ENCODE measurements around the gene RTBDN.

Gene RTBDN

DNA sequence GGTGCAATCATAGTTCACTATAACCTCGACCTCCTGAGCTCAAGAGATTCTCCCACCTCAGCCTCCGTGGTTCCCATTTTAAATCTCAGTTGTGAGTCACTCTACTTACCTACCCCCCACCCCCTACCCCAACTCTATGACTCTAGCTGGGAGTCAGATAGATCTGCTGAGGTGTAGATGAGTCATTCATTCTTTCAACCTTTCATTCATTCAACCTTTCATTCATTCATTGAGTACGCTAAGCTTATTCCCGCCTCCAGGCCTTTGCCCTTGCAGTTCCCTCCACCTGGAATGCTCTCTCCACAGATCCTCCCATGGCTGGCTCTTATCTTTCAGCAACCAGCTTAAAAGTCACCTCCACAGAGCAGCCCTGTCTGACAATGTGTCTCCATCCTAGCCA is 2.8 kb upstream of the RTBDN start:
- Histone ChIP-seq H3K9me3 (ENCODE audit: control insufficient read depth, insufficient read depth, low read length) (no peaks in the 10 kb centered on the region), H3K36me3 (ENCODE audit: control insufficient read depth, low read length) (no peaks in the 10 kb centered on the region), H3K9me2 (replicated peaks; ENCODE audit: control insufficient read depth, low read length) (no peaks in the 10 kb centered on the region), H3K4me3 (ENCODE audit: low read length) (no peak overlapping the region), H4K20me1 (ENCODE audit: control insufficient read depth, insufficient read depth, low read depth, low read length) (peaks cover 10% of the 10 kb centered on the region; the same call in 1 of the 2 replicates), H3K27me3 (ENCODE audit: control insufficient read depth, low read length) (peaks cover 27% of the 10 kb centered on the region), H3K4me2 (ENCODE audit: low read length) (no peak overlapping the region), H3K4me1 (ENCODE audit: control insufficient read depth, low read length) (peaks cover 69% of the 10 kb centered on the region), H3K27ac (ENCODE audit: low read depth, low read length) (no peak overlapping the region), H3K79me2 (ENCODE audit: control insufficient read depth, low read length) (no peaks in the 10 kb centered on the region), H3F3A (ENCODE audit: control insufficient read depth, insufficient read depth) (peaks cover 25% of the 10 kb centered on the region)
- no peak for TF ChIP-seq EZH2phosphoT487 (IDR thresholded peaks at IDR 0.05; ENCODE audit: borderline replicate concordance, low read length)
- TF ChIP-seq, protein P1, sequence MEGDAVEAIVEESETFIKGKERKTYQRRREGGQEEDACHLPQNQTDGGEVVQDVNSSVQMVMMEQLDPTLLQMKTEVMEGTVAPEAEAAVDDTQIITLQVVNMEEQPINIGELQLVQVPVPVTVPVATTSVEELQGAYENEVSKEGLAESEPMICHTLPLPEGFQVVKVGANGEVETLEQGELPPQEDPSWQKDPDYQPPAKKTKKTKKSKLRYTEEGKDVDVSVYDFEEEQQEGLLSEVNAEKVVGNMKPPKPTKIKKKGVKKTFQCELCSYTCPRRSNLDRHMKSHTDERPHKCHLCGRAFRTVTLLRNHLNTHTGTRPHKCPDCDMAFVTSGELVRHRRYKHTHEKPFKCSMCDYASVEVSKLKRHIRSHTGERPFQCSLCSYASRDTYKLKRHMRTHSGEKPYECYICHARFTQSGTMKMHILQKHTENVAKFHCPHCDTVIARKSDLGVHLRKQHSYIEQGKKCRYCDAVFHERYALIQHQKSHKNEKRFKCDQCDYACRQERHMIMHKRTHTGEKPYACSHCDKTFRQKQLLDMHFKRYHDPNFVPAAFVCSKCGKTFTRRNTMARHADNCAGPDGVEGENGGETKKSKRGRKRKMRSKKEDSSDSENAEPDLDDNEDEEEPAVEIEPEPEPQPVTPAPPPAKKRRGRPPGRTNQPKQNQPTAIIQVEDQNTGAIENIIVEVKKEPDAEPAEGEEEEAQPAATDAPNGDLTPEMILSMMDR (IDR thresholded peaks at IDR 0.05; ENCODE audit: low read depth, low read length, poor library complexity, severe bottlenecking): no peak

DNA sequence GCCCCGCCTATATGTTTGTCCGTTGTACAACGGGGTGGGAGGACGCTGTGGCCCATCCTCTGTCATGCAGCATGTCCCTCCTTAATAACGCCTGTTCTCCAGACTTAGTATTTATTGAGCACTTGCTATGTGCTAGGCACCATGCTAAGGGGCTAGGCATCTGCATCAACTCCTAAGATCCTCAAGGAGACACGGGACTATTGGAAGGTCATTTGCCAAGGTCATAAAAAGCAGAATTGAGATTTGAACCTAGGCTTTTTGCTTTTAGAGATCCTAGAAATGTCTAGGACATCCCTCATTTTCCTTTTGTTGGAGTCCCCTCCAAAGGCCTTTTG is 2.1 kb upstream of the RTBDN start:
- no peaks in the 10 kb centered on the region for H3K9me2 ChIP-seq (replicated peaks; ENCODE audit: control insufficient read depth, low read length)
- peak overlapping the region; percentile 67 for H3K4me2 ChIP-seq (ENCODE audit: low read length)
- H3K79me2 ChIP-seq (ENCODE audit: control insufficient read depth, low read length): no peaks in the 10 kb centered on the region
- peaks cover 69% of the 10 kb centered on the region for H3K4me1 ChIP-seq (ENCODE audit: control insufficient read depth, low read length)
- no peaks in the 10 kb centered on the region for H3K36me3 ChIP-seq (ENCODE audit: control insufficient read depth, low read length)
- no peak overlapping the region for H3K27ac ChIP-seq (ENCODE audit: low read depth, low read length)
- no peaks in the 10 kb centered on the region for H3K9me3 ChIP-seq (ENCODE audit: control insufficient read depth, insufficient read depth, low read length)
- H3K4me3 ChIP-seq (ENCODE audit: low read length): peak overlapping the region; percentile 65
- H3F3A ChIP-seq (ENCODE audit: control insufficient read depth, insufficient read depth): peaks cover 25% of the 10 kb centered on the region
- peaks cover 35% of the 10 kb centered on the region for H3K27me3 ChIP-seq (ENCODE audit: control insufficient read depth, low read length)
- TF ChIP-seq, protein P1 (IDR thresholded peaks at IDR 0.05; ENCODE audit: low read depth, low read length, poor library complexity, severe bottlenecking): no peak
- TF ChIP-seq EZH2phosphoT487 (IDR thresholded peaks at IDR 0.05; ENCODE audit: borderline replicate concordance, low read length): no peak
- peaks cover 10% of the 10 kb centered on the region; the same call in 1 of the 2 replicates for H4K20me1 ChIP-seq (ENCODE audit: control insufficient read depth, insufficient read depth, low read depth, low read length)

DNA sequence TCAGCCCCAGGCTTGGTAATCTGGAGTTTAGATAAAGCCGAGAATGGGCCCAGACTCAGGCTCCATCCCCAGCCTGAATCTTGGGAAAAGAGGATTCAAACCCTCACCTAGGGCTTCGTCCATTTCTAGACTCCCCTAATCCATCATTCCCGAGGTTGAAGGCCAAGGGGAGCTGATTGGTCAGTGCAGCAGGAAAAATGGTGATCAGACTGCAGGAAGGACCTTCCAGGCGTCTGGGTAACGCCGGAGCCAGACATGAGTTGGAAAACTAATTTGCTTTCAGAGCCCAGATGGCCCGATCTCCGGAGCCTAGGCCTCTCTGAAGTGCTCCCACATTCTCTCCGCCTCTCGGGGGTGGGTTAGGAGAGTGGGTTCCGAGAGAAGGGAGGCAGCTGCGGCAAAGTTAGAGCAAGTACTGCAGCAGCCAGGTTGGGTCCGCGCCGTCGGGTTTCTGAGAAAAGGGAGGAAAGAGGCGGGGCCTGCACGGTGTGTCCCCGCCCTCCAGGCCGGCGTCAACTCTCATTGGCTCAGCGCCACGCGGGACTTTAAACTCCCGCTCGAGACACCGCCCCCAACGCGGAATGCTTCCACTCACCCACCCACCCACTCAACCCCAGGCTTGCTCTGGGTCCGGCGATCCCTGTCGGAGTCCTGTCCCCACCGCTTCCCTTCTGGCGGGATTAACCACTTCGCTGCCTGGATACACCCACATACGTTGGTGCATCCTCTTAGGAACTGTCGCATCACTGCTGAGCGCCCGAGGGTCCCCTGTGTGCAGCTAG is 788 bp upstream of the RTBDN start:
- Histone ChIP-seq H3K27me3 (ENCODE audit: control insufficient read depth, low read length) (peaks cover 42% of the 10 kb centered on the region), H3K4me2 (ENCODE audit: low read length) (peak overlapping the region; percentile 67), H4K20me1 (ENCODE audit: control insufficient read depth, insufficient read depth, low read depth, low read length) (peaks cover 4% of the 10 kb centered on the region; the same call in 1 of the 2 replicates), H3K79me2 (ENCODE audit: control insufficient read depth, low read length) (no peaks in the 10 kb centered on the region), H3K27ac (ENCODE audit: low read depth, low read length) (no peak overlapping the region), H3K9me3 (ENCODE audit: control insufficient read depth, insufficient read depth, low read length) (no peaks in the 10 kb centered on the region), H3K4me3 (ENCODE audit: low read length) (peak overlapping the region; percentile 65), H3K9me2 (replicated peaks; ENCODE audit: control insufficient read depth, low read length) (no peaks in the 10 kb centered on the region), H3K4me1 (ENCODE audit: control insufficient read depth, low read length) (peaks cover 59% of the 10 kb centered on the region), H3K36me3 (ENCODE audit: control insufficient read depth, low read length) (no peaks in the 10 kb centered on the region), H3F3A (ENCODE audit: control insufficient read depth, insufficient read depth) (peaks cover 24% of the 10 kb centered on the region)
- TF ChIP-seq, protein P1 (IDR thresholded peaks at IDR 0.05; ENCODE audit: low read depth, low read length, poor library complexity, severe bottlenecking): no peak
- no peak for TF ChIP-seq EZH2phosphoT487 (IDR thresholded peaks at IDR 0.05; ENCODE audit: borderline replicate concordance, low read length)
